Hair follicular keratinocyte (primary cell): ENCODE measurements around the gene SACM1L. TPM values are rescaled to one million over a fixed set of nuclear protein-coding genes. Genes with fewer than 3 reads are reported as not detected.

ENCODE experiments used
- total RNA-seq: library from RNA; depleted of rRNA; stranded (reverse); fragments of >200 nt; gene quantifications from 2 replicates; pipeline ENCODE4 v1.2.3, GENCODE V29; 2015

Gene SACM1L, protein sequence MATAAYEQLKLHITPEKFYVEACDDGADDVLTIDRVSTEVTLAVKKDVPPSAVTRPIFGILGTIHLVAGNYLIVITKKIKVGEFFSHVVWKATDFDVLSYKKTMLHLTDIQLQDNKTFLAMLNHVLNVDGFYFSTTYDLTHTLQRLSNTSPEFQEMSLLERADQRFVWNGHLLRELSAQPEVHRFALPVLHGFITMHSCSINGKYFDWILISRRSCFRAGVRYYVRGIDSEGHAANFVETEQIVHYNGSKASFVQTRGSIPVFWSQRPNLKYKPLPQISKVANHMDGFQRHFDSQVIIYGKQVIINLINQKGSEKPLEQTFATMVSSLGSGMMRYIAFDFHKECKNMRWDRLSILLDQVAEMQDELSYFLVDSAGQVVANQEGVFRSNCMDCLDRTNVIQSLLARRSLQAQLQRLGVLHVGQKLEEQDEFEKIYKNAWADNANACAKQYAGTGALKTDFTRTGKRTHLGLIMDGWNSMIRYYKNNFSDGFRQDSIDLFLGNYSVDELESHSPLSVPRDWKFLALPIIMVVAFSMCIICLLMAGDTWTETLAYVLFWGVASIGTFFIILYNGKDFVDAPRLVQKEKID
- 12.1 and 13.0 TPM in 2 replicates for total RNA-seq

DNA sequence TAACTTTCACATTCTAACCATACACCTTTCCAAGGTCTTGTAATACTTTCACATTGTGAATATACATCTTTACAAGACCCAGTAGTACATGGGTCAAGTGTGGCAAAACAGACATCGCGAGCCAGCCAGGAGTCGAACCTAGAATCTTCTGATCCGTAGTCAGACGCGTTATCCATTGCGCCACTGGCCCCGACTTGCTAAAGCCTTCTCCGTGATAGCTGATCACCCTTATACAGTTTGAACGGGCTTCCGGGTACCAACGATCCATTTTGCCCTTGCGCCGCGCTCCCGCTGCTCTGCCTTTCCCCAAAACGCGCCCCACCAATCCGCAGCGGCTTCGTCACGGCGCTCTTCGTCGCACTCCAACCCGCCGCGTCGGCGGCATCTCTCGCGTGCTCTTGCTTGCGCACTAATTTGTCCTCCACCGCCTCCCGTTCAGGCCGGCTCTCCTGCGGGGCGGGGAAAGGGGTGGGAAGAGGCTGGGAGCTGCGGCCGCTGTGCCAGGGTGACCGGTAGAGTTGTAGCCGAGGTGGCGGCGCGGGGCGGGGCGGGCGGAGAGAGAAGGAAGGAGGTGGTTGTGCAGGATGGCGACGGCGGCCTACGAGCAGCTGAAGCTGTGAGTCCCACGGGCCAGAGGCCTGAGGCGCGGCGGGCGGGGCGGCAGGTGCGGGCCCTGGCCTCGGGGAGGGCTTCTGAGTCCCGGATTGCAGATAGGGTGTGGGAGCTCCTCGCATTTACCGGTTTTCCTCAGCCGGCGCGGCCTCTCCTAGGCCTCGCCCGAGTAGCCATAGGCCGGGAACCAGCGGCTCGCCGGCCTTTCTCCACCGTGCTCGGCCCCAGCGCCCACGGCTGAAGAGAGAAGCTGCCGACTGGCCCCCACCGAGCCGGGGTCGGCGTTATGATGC is at the start of gene SACM1L:
TSS of gene SACM1L (plus strand) at position 515 of the 905 bp plus-strand sequence. CDS start at position 585, 70 bp downstream.

Other genes with a start within 250 kb of the SACM1L start
- 6.0 and 8.7 TPM in 2 replicates for gene LIMD1, start 94.6 kb upstream of the SACM1L start, total RNA-seq
- gene SLC6A20, start 107.1 kb downstream of the SACM1L start, total RNA-seq = not detected in 2 replicates
- 7.7 and 9.6 TPM in 2 replicates for gene LZTFL1, start 152.7 kb downstream of the SACM1L start, total RNA-seq
- gene CCR9, start 197.1 kb downstream of the SACM1L start, total RNA-seq = not detected in 2 replicates